ENCODE data around the gene FYCO1.

FYCO1 gene

GRCh38 chr3:45915518-45916231 is 79.9 kb downstream of the FYCO1 start:
- DNase-seq (ENCODE audit: low spot score): no peak

- no peak for DNase-seq (ENCODE audit: low spot score)
These were observed 80.6 kb downstream of the FYCO1 start for GRCh38 chr3:45915059-45915439.

GRCh38 chr3:45914362-45915058 is 81.1 kb downstream of the FYCO1 start:
- no peak for DNase-seq (ENCODE audit: low spot score)

GRCh38 chr3:45912435-45912834 is 83.2 kb downstream of the FYCO1 start:
- no peak for DNase-seq (ENCODE audit: low spot score)

GRCh38 chr3:45911511-45912226 is 84.0 kb downstream of the FYCO1 start:
- no peak for DNase-seq (ENCODE audit: low spot score)

GRCh38 chr3:45910892-45911291 is 84.7 kb downstream of the FYCO1 start:
- no peak for DNase-seq (ENCODE audit: low spot score)

GRCh38 chr3:45909542-45909941 is 86.1 kb downstream of the FYCO1 start:
- no peak for DNase-seq (ENCODE audit: low spot score)

GRCh38 chr3:45908761-45909160 is 86.9 kb downstream of the FYCO1 start:
- no peak for DNase-seq (ENCODE audit: low spot score)

- DNase-seq (ENCODE audit: low spot score): no peak
These were observed 87.6 kb downstream of the FYCO1 start for GRCh38 chr3:45907769-45908705.

- DNase-seq (ENCODE audit: low spot score): no peak
These were observed 88.8 kb downstream of the FYCO1 start for GRCh38 chr3:45906681-45907407.

GRCh38 chr3:45905755-45906154 is 89.9 kb downstream of the FYCO1 start:
- no peak for DNase-seq (ENCODE audit: low spot score)

- no peak for DNase-seq (ENCODE audit: low spot score)
These were observed 90.7 kb downstream of the FYCO1 start for GRCh38 chr3:45904931-45905330.

- DNase-seq (ENCODE audit: low spot score): no peak
These were observed 98.7 kb downstream of the FYCO1 start for GRCh38 chr3:45896956-45897355.

- no peak for DNase-seq (ENCODE audit: low spot score)
These were observed 99.7 kb downstream of the FYCO1 start for GRCh38 chr3:45895686-45896468.

- no peak for DNase-seq (ENCODE audit: low spot score)
These were observed 101.6 kb downstream of the FYCO1 start for GRCh38 chr3:45894015-45894414.

GRCh38 chr3:45892161-45892560 is 103.5 kb downstream of the FYCO1 start:
- no peak for DNase-seq (ENCODE audit: low spot score)

- DNase-seq (ENCODE audit: low spot score): no peak
These were observed 105.2 kb downstream of the FYCO1 start for GRCh38 chr3:45890405-45890804.

GRCh38 chr3:45889337-45889736 is 106.3 kb downstream of the FYCO1 start:
- no peak for DNase-seq (ENCODE audit: low spot score)

- no peak for DNase-seq (ENCODE audit: low spot score)
These were observed 107.7 kb downstream of the FYCO1 start for GRCh38 chr3:45887759-45888511.

- DNase-seq (ENCODE audit: low spot score): no peak
These were observed 108.3 kb downstream of the FYCO1 start for GRCh38 chr3:45887285-45887684.
